ENCODE data around the gene PLK3. TPM values are rescaled to one million over a fixed set of nuclear protein-coding genes. Genes with fewer than 3 reads are reported as not detected.

PLK3 gene
- total and polyA plus RNA-seq, 2 experiments from 2014 or later = 28.5 to 29.8 TPM

- Histone ChIP-seq H3K79me2 (ENCODE audit: insufficient read depth) (peaks cover 55% of the 10 kb centered on the region), H3K36me3 (ENCODE audit: low read depth) (peaks cover 16% of the 10 kb centered on the region; the same call in 1 of the 2 replicates), H3K27me3 (replicated peaks; ENCODE audit: insufficient read depth) (no peaks in the 10 kb centered on the region), H3K9me2 (ENCODE audit: insufficient read depth) (no peaks in the 10 kb centered on the region), H3F3A (ENCODE audit: insufficient read depth) (peaks cover 47% of the 10 kb centered on the region), H3K4me2 (ENCODE audit: unreplicated experiment) (peak overlapping the region; percentile 84), H3K4me1 (ENCODE audit: insufficient read depth) (peaks cover 36% of the 10 kb centered on the region), H3K27ac (peak overlapping the region; percentile 100), H4K20me1 (ENCODE audit: insufficient read depth) (no peaks in the 10 kb centered on the region), H3K9me3 (ENCODE audit: low read depth) (no peaks in the 10 kb centered on the region), H2AFZ (no peak overlapping the region), H3K4me3 (peak overlapping the region; percentile 99), H3K9ac (peak overlapping the region; percentile 98)
- in situ Hi-C loops (cut with MboI) = no loop called here
- DNase-seq = no peak
- TF ChIP-seq EZH2phosphoT487 (IDR thresholded peaks at IDR 0.05; ENCODE audit: insufficient read depth, low read depth) = no peak
- no peak for TF ChIP-seq EZH2 (IDR thresholded peaks at IDR 0.05; ENCODE audit: insufficient read depth, poor library complexity, severe bottlenecking)
- 82 to 91% methylated on average over 11 to 13 of the region's 13 CpGs for WGBS, 2 experiments (ENCODE audit: low coverage in 1 of 2, low lambda C conversion rate in 2 of 2, missing lambda C conversion rate in 2 of 2)
Measured at GRCh38 chr1:44802306-44803061, 2.3 kb downstream of the PLK3 start.

DNA sequence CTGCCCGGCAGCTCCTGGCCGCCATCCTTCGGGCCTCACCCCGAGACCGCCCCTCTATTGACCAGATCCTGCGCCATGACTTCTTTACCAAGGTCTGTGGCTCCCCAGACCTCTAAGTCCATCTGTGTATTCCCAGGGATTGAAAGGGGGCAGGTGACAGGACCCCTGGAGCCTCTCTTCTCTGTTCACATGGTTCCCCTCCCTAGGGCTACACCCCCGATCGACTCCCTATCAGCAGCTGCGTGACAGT, 2.8 kb downstream of the PLK3 start:
- Histone ChIP-seq H3K4me1 (ENCODE audit: insufficient read depth) (peaks cover 38% of the 10 kb centered on the region), H3K4me3 (peak overlapping the region; percentile 99; the same call in 1 of the 2 replicates), H3K9ac (peak overlapping the region; percentile 98), H2AFZ (no peak overlapping the region), H3K9me3 (ENCODE audit: low read depth) (no peaks in the 10 kb centered on the region), H3K27ac (peak overlapping the region; percentile 100), H3K36me3 (ENCODE audit: low read depth) (peaks cover 16% of the 10 kb centered on the region; the same call in 1 of the 2 replicates), H3K27me3 (replicated peaks; ENCODE audit: insufficient read depth) (no peaks in the 10 kb centered on the region), H3F3A (ENCODE audit: insufficient read depth) (peaks cover 49% of the 10 kb centered on the region), H3K79me2 (ENCODE audit: insufficient read depth) (peaks cover 55% of the 10 kb centered on the region), H4K20me1 (ENCODE audit: insufficient read depth) (no peaks in the 10 kb centered on the region), H3K4me2 (ENCODE audit: unreplicated experiment) (peak overlapping the region; percentile 84), H3K9me2 (ENCODE audit: insufficient read depth) (no peaks in the 10 kb centered on the region)
- TF ChIP-seq EZH2 (IDR thresholded peaks at IDR 0.05; ENCODE audit: insufficient read depth, poor library complexity, severe bottlenecking) = no peak
- TF ChIP-seq EZH2phosphoT487 (IDR thresholded peaks at IDR 0.05; ENCODE audit: insufficient read depth, low read depth) = no peak
- DNase-seq = no peak
- in situ Hi-C loops (cut with MboI) = no loop called here
- 99% methylated on average over 9 of the region's 9 CpGs for WGBS, 2 experiments (ENCODE audit: low coverage in 1 of 2, low lambda C conversion rate in 2 of 2, missing lambda C conversion rate in 2 of 2)

GRCh38 chr1:44803312-44804095, 3.3 kb downstream of the PLK3 start:
- TF ChIP-seq EZH2phosphoT487 (IDR thresholded peaks at IDR 0.05; ENCODE audit: insufficient read depth, low read depth) = no peak
- no peak for TF ChIP-seq EZH2 (IDR thresholded peaks at IDR 0.05; ENCODE audit: insufficient read depth, poor library complexity, severe bottlenecking)
- no peaks in the 10 kb centered on the region for H3K9me3 ChIP-seq (ENCODE audit: low read depth)
- no peaks in the 10 kb centered on the region for H3K27me3 ChIP-seq (replicated peaks; ENCODE audit: insufficient read depth)
- DNase-seq = peak; percentile 57
- H4K20me1 ChIP-seq (ENCODE audit: insufficient read depth) = no peaks in the 10 kb centered on the region
- peak overlapping the region; percentile 98 for H3K9ac ChIP-seq
- WGBS, 2 experiments (ENCODE audit: low coverage in 1 of 2, low lambda C conversion rate in 2 of 2, missing lambda C conversion rate in 2 of 2) = 77 to 78% methylated on average over 13 of the region's 13 CpGs
- peak overlapping the region; percentile 100 for H3K27ac ChIP-seq
- H3K36me3 ChIP-seq (ENCODE audit: low read depth) = peaks cover 16% of the 10 kb centered on the region; the same call in 1 of the 2 replicates
- no peak overlapping the region for H2AFZ ChIP-seq
- H3F3A ChIP-seq (ENCODE audit: insufficient read depth) = peaks cover 51% of the 10 kb centered on the region
- H3K4me2 ChIP-seq (ENCODE audit: unreplicated experiment) = peak overlapping the region; percentile 84
- H3K9me2 ChIP-seq (ENCODE audit: insufficient read depth) = no peaks in the 10 kb centered on the region
- peaks cover 57% of the 10 kb centered on the region for H3K79me2 ChIP-seq (ENCODE audit: insufficient read depth)
- in situ Hi-C loops (cut with MboI) = no loop called here
- peaks cover 44% of the 10 kb centered on the region for H3K4me1 ChIP-seq (ENCODE audit: insufficient read depth)
- H3K4me3 ChIP-seq = peak overlapping the region; percentile 99; the same call in 1 of the 2 replicates

- Histone ChIP-seq H4K20me1 (ENCODE audit: insufficient read depth) (no peaks in the 10 kb centered on the region), H3K4me2 (ENCODE audit: unreplicated experiment) (no peak overlapping the region), H3K9me3 (ENCODE audit: low read depth) (no peaks in the 10 kb centered on the region), H3F3A (ENCODE audit: insufficient read depth) (peaks cover 63% of the 10 kb centered on the region), H3K9me2 (ENCODE audit: insufficient read depth) (no peaks in the 10 kb centered on the region), H3K79me2 (ENCODE audit: insufficient read depth) (peaks cover 73% of the 10 kb centered on the region), H3K4me3 (no peak overlapping the region), H3K27ac (peak overlapping the region; percentile 100), H3K4me1 (ENCODE audit: insufficient read depth) (peaks cover 58% of the 10 kb centered on the region), H3K27me3 (replicated peaks; ENCODE audit: insufficient read depth) (no peaks in the 10 kb centered on the region), H2AFZ (no peak overlapping the region), H3K36me3 (ENCODE audit: low read depth) (peaks cover 16% of the 10 kb centered on the region; the same call in 1 of the 2 replicates), H3K9ac (peak overlapping the region; percentile 97; the same call in 1 of the 2 replicates)
- in situ Hi-C loops (cut with MboI) = no loop called here
- no peak for TF ChIP-seq EZH2phosphoT487 (IDR thresholded peaks at IDR 0.05; ENCODE audit: insufficient read depth, low read depth)
- no peak for TF ChIP-seq EZH2 (IDR thresholded peaks at IDR 0.05; ENCODE audit: insufficient read depth, poor library complexity, severe bottlenecking)
- WGBS, 2 experiments (ENCODE audit: low coverage in 1 of 2, low lambda C conversion rate in 2 of 2, missing lambda C conversion rate in 2 of 2) = 91% methylated on average over 20 of the region's 20 CpGs
- no peak for DNase-seq
Measured at GRCh38 chr1:44805311-44806024, 5.3 kb downstream of the PLK3 start.
